GM23338 (cell line): Measurements from ENCODE around the gene KIF4B.

Experiments used
- CREB1 ChIP-seq: fragments of 250-450 bp; sonication (Bioruptor Pico); IDR thresholded peaks from 2 replicates; pipeline ENCODE4 v1.5.0; 2020; ENCODE audit warnings: low read depth, mild to moderate bottlenecking, moderate library complexity
- EZH2 ChIP-seq: fragments of 200-600 bp; sonication (generic); IDR thresholded peaks from one replicate; pipeline ENCODE4 v1.8.0; 2017; ENCODE audit warnings: antibody characterized with exemption, mild to moderate bottlenecking, low read depth; ENCODE audit not compliant: unreplicated experiment
- EZH2phosphoT487 ChIP-seq: fragments of 200-600 bp; sonication (generic); IDR thresholded peaks from one replicate; pipeline ENCODE4 v1.8.1; 2018; ENCODE audit warnings: antibody characterized with exemption; ENCODE audit not compliant: unreplicated experiment
- JUNB ChIP-seq: IDR thresholded peaks from one replicate; pipeline ENCODE4 v1.6.1; 2016; ENCODE audit warnings: antibody characterized with exemption; ENCODE audit not compliant: unreplicated experiment
- POLR2AphosphoS5 ChIP-seq: IDR thresholded peaks from 2 replicates; pipeline ENCODE4 v1.6.1; 2016; ENCODE audit warnings: antibody characterized with exemption, low read depth
- ZNF331 ChIP-seq: fragments of 250-450 bp; sonication (Bioruptor Pico); IDR thresholded peaks from 2 replicates; pipeline ENCODE4 v1.5.0; 2020; ENCODE audit warnings: low read depth, mild to moderate bottlenecking, moderate library complexity
- ZNF462 ChIP-seq: fragments of 250-450 bp; sonication (Bioruptor Pico); IDR thresholded peaks from 2 replicates; pipeline ENCODE4 v1.5.0; 2020; ENCODE audit warnings: mild to moderate bottlenecking, moderate library complexity
- TF ChIP-seq, protein P1 (sequence below): IDR thresholded peaks from one replicate; pipeline ENCODE4 v1.6.1; 2018; ENCODE audit warnings: antibody characterized with exemption; ENCODE audit not compliant: unreplicated experiment
- TF ChIP-seq, protein P2 (sequence below), 2 experiments: fragments of 200-600 bp in 1 of 2; sonication (generic) in 1 of 2; conservative IDR thresholded peaks; 2 replicates each; pipeline versions ENCODE4 v1.5.1 to v1.6.1; 2016 to 2017; ENCODE audit warnings: antibody characterized with exemption in 2 of 2, low read depth in 2 of 2, mild to moderate bottlenecking in 2 of 2, moderate library complexity in 1 of 2

GRCh38 chr5:154986151-154986550 lies 27.4 kb upstream of the KIF4B start:
- TF ChIP-seq, protein P1, sequence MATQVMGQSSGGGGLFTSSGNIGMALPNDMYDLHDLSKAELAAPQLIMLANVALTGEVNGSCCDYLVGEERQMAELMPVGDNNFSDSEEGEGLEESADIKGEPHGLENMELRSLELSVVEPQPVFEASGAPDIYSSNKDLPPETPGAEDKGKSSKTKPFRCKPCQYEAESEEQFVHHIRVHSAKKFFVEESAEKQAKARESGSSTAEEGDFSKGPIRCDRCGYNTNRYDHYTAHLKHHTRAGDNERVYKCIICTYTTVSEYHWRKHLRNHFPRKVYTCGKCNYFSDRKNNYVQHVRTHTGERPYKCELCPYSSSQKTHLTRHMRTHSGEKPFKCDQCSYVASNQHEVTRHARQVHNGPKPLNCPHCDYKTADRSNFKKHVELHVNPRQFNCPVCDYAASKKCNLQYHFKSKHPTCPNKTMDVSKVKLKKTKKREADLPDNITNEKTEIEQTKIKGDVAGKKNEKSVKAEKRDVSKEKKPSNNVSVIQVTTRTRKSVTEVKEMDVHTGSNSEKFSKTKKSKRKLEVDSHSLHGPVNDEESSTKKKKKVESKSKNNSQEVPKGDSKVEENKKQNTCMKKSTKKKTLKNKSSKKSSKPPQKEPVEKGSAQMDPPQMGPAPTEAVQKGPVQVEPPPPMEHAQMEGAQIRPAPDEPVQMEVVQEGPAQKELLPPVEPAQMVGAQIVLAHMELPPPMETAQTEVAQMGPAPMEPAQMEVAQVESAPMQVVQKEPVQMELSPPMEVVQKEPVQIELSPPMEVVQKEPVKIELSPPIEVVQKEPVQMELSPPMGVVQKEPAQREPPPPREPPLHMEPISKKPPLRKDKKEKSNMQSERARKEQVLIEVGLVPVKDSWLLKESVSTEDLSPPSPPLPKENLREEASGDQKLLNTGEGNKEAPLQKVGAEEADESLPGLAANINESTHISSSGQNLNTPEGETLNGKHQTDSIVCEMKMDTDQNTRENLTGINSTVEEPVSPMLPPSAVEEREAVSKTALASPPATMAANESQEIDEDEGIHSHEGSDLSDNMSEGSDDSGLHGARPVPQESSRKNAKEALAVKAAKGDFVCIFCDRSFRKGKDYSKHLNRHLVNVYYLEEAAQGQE = no peak
- TF ChIP-seq, protein P2, sequence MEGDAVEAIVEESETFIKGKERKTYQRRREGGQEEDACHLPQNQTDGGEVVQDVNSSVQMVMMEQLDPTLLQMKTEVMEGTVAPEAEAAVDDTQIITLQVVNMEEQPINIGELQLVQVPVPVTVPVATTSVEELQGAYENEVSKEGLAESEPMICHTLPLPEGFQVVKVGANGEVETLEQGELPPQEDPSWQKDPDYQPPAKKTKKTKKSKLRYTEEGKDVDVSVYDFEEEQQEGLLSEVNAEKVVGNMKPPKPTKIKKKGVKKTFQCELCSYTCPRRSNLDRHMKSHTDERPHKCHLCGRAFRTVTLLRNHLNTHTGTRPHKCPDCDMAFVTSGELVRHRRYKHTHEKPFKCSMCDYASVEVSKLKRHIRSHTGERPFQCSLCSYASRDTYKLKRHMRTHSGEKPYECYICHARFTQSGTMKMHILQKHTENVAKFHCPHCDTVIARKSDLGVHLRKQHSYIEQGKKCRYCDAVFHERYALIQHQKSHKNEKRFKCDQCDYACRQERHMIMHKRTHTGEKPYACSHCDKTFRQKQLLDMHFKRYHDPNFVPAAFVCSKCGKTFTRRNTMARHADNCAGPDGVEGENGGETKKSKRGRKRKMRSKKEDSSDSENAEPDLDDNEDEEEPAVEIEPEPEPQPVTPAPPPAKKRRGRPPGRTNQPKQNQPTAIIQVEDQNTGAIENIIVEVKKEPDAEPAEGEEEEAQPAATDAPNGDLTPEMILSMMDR (conservative IDR thresholded peaks at IDR 0.05; ENCODE audit: low read depth in 2 of 2) = no peak
- TF ChIP-seq EZH2phosphoT487 = no peak
- no peak for TF ChIP-seq EZH2
- no peak for TF ChIP-seq POLR2AphosphoS5
- no peak for TF ChIP-seq CREB1
- no peak for TF ChIP-seq JUNB
- no peak for TF ChIP-seq ZNF331
- TF ChIP-seq ZNF462 (CRISPR knock-in tag) = no peak
